ENCODE measurements around the gene TRPV3. TPM values are rescaled to one million over a fixed set of nuclear protein-coding genes. Genes with fewer than 3 reads are reported as not detected.
A peak's percentile ranks its signal among the peaks of the same experiment; 100 is the strongest.

The TRPV3 gene
- total RNA-seq, 1 donor from 2014 or later: 1.9 TPM

- Histone ChIP-seq H3K4me1 (no peaks in the 10 kb centered on the region), H2AFZ (replicated peaks) (no peak overlapping the region), H3K79me2 (ENCODE audit: low read depth) (no peaks in the 10 kb centered on the region), H3K9ac (no peak overlapping the region), H3K4me3 (no peak overlapping the region), H3K36me3 (no peaks in the 10 kb centered on the region), H3K27me3 (no peaks in the 10 kb centered on the region), H3F3A (ENCODE audit: low read depth) (no peaks in the 10 kb centered on the region), H3K27ac (no peak overlapping the region), H3K4me2 (no peak overlapping the region), H4K20me1 (ENCODE audit: low read depth) (no peaks in the 10 kb centered on the region), H3K9me3 (ENCODE audit: low read depth) (no peaks in the 10 kb centered on the region)
- Mint-ChIP-seq H3K4me3 (no peak overlapping the region), H3K27me3 (ENCODE audit: insufficient read depth, low read depth) (peaks cover 8% of the 10 kb centered on the region), H3K27ac (no peak overlapping the region), H3K36me3 (peaks cover 5% of the 10 kb centered on the region), H3K4me1 (no peaks in the 10 kb centered on the region), H3K9me3 (no peaks in the 10 kb centered on the region)
- DNase-seq (ENCODE audit: low spot score): peak; percentile 77
- TF ChIP-seq CTCF (IDR thresholded peaks at IDR 0.05): peak; percentile 65
- no peak for TF ChIP-seq EZH2phosphoT487 (IDR thresholded peaks at IDR 0.05)
These were observed 44.9 kb upstream of the TRPV3 start for GRCh38 chr17:3602499-3602898.

DNA sequence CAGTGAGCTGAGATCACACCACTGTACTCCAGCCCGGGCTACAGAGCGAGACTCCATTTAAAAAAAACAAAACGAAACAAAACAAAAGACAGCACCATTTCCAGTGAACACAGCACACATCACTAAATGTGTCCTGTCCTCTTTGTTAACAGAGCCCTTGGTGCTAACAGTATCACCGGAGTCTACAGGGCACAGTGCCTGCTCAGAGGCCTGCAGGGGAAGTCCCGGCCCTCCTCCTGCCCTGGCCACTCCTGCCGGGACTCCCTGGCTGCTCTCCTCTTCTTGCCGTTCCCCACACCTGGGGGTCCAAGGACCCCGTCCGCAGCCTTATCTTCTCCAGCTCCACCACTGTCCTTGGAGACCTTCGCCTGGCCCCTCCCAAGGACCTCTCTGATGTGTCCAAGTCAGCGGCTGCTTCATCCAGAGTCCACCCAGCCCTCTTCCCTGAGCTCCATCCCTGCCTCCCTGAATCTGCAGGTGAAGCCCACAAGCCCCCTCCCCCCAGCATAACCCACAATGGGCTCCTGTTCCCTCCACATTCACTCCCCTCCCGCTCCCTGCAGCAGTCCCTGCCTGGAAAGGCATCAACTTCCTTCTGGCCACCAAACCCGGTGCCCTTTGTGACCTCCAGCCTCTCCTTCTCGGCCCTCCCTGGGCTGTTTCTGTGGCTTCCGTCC, 43.1 kb upstream of the TRPV3 start:
- H3K9me3 Mint-ChIP-seq: no peaks in the 10 kb centered on the region
- Histone ChIP-seq H3K27me3 (no peaks in the 10 kb centered on the region), H4K20me1 (ENCODE audit: low read depth) (no peaks in the 10 kb centered on the region), H3K36me3 (no peaks in the 10 kb centered on the region), H3K9ac (no peak overlapping the region), H3K9me3 (ENCODE audit: low read depth) (no peaks in the 10 kb centered on the region), H3F3A (ENCODE audit: low read depth) (no peaks in the 10 kb centered on the region), H3K79me2 (ENCODE audit: low read depth) (no peaks in the 10 kb centered on the region), H3K4me3 (no peak overlapping the region), H3K4me2 (no peak overlapping the region), H3K4me1 (no peaks in the 10 kb centered on the region), H3K27ac (no peak overlapping the region), H2AFZ (replicated peaks) (no peak overlapping the region)
- H3K4me1 Mint-ChIP-seq: no peaks in the 10 kb centered on the region
- peaks cover 8% of the 10 kb centered on the region for H3K27me3 Mint-ChIP-seq (ENCODE audit: insufficient read depth, low read depth)
- DNase-seq (ENCODE audit: low spot score): no peak
- H3K36me3 Mint-ChIP-seq: peaks cover 5% of the 10 kb centered on the region
- TF ChIP-seq EZH2 (IDR thresholded peaks at IDR 0.05) (no peak), CTCF (IDR thresholded peaks at IDR 0.05) (no peak), EZH2phosphoT487 (IDR thresholded peaks at IDR 0.05) (no peak)
- H3K4me3 Mint-ChIP-seq: no peak overlapping the region
- H3K27ac Mint-ChIP-seq: no peak overlapping the region

DNA sequence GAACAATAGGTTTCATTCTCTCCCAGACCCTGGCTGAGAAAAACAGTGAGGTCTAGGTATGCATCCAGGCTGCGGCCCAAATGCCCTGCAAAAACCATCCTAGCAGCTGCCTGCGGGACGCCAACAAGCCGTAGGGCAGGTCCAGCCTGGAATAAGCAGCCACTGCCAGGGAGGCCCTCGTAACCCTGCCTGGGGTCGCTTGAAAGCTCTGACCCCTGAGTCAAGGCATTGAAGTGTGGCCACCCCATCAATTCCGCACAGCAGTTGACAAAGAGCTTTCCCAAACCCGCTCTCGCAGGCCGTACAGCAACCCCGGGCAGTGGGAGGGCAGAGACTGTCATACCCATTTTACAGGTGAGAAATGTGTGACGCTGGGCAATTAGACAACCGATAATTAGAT, 40.5 kb upstream of the TRPV3 start:
- Mint-ChIP-seq H3K27ac (no peak overlapping the region), H3K4me1 (no peaks in the 10 kb centered on the region), H3K9me3 (no peaks in the 10 kb centered on the region), H3K4me3 (no peak overlapping the region), H3K27me3 (ENCODE audit: insufficient read depth, low read depth) (peaks cover 5% of the 10 kb centered on the region), H3K36me3 (peaks cover 7% of the 10 kb centered on the region)
- Histone ChIP-seq H3K4me2 (no peak overlapping the region), H3K9ac (no peak overlapping the region), H3K36me3 (no peaks in the 10 kb centered on the region), H3K4me3 (no peak overlapping the region), H3F3A (ENCODE audit: low read depth) (no peaks in the 10 kb centered on the region), H3K27ac (no peak overlapping the region), H3K27me3 (no peaks in the 10 kb centered on the region), H3K9me3 (ENCODE audit: low read depth) (no peaks in the 10 kb centered on the region), H2AFZ (replicated peaks) (no peak overlapping the region), H4K20me1 (ENCODE audit: low read depth) (no peaks in the 10 kb centered on the region), H3K4me1 (no peaks in the 10 kb centered on the region), H3K79me2 (ENCODE audit: low read depth) (no peaks in the 10 kb centered on the region)
- TF ChIP-seq CTCF (IDR thresholded peaks at IDR 0.05): no peak
- TF ChIP-seq EZH2phosphoT487 (IDR thresholded peaks at IDR 0.05): no peak
- no peak for TF ChIP-seq EZH2 (IDR thresholded peaks at IDR 0.05)
- DNase-seq (ENCODE audit: low spot score): peak; percentile 26

Data from neural progenitor cell (in vitro differentiated cells).